Ovary (tissue), 9 donors: ENCODE data around the gene ADCY9. TPM values are rescaled to one million over a fixed set of nuclear protein-coding genes. Genes with fewer than 3 reads are reported as not detected.

Experiments used
- DNase-seq, 5 donors: peaks; one replicate each; pipeline ENCODE4 v3.0.0-alpha.2; 2019 to 2020
- H3K27ac ChIP-seq, 2 donors: fragments of 200-600 bp; one replicate each; pipeline versions ENCODE4 v1.5.1 to v1.8.0; 2019 to 2022
- H3K27me3 ChIP-seq: fragments of 200-600 bp; one replicate; pipeline ENCODE4 v1.8.0; 2022
- H3K36me3 ChIP-seq: fragments of 200-600 bp; sonication (generic); one replicate; pipeline ENCODE4 v1.5.1; 2019
- H3K4me1 ChIP-seq: one replicate; pipeline ENCODE4 v1.8.1; 2013; ENCODE audit warnings: mild to moderate bottlenecking, moderate library complexity; ENCODE audit not compliant: insufficient read depth
- H3K4me3 ChIP-seq: fragments of 200-600 bp; sonication (generic); one replicate; pipeline ENCODE4 v1.5.1; 2017
- H3K9me3 ChIP-seq, 2 donors: fragments of 200-600 bp in 1 of 2; sonication (generic) in 1 of 2; one replicate each; pipeline versions ENCODE4 v1.5.1 to v1.8.1; 2013 to 2019; ENCODE audit warnings: mild to moderate bottlenecking in 1 of 2, moderate library complexity in 1 of 2
- EP300 ChIP-seq: sonication (generic); formaldehyde crosslinking; IDR thresholded peaks from one replicate; pipeline ENCODE4 v1.6.1; 2017; ENCODE audit warnings: antibody characterized with exemption
- POLR2A ChIP-seq: fragments of 450-650 bp; IDR thresholded peaks from one replicate; pipeline ENCODE4 v1.6.1; 2017; ENCODE audit warnings: antibody characterized with exemption, mild to moderate bottlenecking, moderate library complexity
- WGBS, 3 donors: extraction: QIAGEN DNeasy Blood & Tissue Kit in 1 of 3; methylation state at CpG; one replicate each; pipeline versions ENCODE4 v1.1.5 to v1.1.7; 2013 to 2017; 5-methylcytosine and 5-hydroxymethylcytosine counted together
- intact Hi-C, 4 donors: fragments of 100-400 bp; cut with DNase I; formaldehyde crosslinking; loops; one replicate each; pipeline versions ENCODE4 v1.11.0 to v1.15.1; 2022 to 2023
- polyA plus RNA-seq, 2 donors: library from polyadenylated mRNA; stranded (reverse); fragments of 200-250 nt in 1 of 2; fragments of 350-450 nt in 1 of 2; fragmentation: Illumina TruSeq in 1 of 2; extraction: RNeasy Lipid Tissue Mini Kit (QIAGEN cat#74804) in 1 of 2; gene quantifications; one replicate each; pipeline ENCODE4 v1.2.3, GENCODE V29; 2013 to 2014
- total RNA-seq, 7 donors: library from RNA; depleted of rRNA in 2 of 7; stranded (reverse); fragments of >200 nt in 2 of 7; fragmentation: NEBNext Ultra II Directional in 3 of 7; extraction: Animal tissue kit (Norgen Biotek cat#: 25700) in 3 of 7; gene quantifications; one replicate each; pipeline versions ENCODE4 v1.1.0 to v1.2.4, GENCODE V29; 2016 to 2023
- TF ChIP-seq, protein P1 (sequence below), 3 donors: fragments of 450-650 bp in 2 of 3; fragments of 200-600 bp in 1 of 3; IDR thresholded peaks; one replicate each; pipeline versions ENCODE4 v1.5.1 to v1.8.0; 2016 to 2022; ENCODE audit warnings: antibody characterized with exemption in 3 of 3, mild to moderate bottlenecking in 1 of 3
- donor health status: DM: no; HTN: no; CAD: no; lungs with moderate emphysema.
- donor health status: DM: no; HTN: no; CAD: no.
- donor health status: Bipolar disorder and iron deficiency.
- donor health status: DM: yes; HTN: yes; CAD: no.
- donor health status: DM: no; HTN: no; CAD: no.
- donor health status: DM: yes; HTN: yes; CAD: no.

Gene ADCY9
- total and polyA plus RNA-seq, 9 donors: 10.7 to 31.3 (median 23.3) TPM

DNA sequence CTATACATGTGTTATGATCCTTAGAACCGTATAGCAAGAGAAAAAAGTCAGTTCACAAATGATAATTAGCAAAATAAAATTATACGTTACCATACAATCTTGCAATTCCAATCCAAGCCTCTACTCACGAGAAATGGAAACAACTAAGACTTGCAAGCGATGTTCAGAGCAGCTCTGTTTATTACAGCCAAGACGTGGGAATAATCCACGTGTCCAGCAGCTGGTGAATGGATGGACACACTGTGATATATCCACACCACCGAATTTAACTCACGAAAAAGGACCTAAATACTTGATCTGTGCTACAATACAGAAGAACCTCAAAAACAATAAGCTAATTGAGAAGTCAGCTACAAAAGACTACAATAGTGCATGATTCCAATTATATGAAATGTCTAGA lies 88.1 kb downstream of the ADCY9 start:
- no peak for DNase-seq
- Histone ChIP-seq H3K27me3 (no peaks in the 10 kb centered on the region), H3K9me3 (no peaks in the 10 kb centered on the region), H3K4me1 (no peaks in the 10 kb centered on the region), H3K4me3 (no peak overlapping the region), H3K36me3 (no peaks in the 10 kb centered on the region), H3K27ac (no peak overlapping the region)
- 94 to 97% (median 95%) methylated on average over 8 of the region's 8 CpGs for WGBS, 3 donors
- intact Hi-C loops: no loop called here
- TF ChIP-seq EP300: no peak
- TF ChIP-seq, protein P1, sequence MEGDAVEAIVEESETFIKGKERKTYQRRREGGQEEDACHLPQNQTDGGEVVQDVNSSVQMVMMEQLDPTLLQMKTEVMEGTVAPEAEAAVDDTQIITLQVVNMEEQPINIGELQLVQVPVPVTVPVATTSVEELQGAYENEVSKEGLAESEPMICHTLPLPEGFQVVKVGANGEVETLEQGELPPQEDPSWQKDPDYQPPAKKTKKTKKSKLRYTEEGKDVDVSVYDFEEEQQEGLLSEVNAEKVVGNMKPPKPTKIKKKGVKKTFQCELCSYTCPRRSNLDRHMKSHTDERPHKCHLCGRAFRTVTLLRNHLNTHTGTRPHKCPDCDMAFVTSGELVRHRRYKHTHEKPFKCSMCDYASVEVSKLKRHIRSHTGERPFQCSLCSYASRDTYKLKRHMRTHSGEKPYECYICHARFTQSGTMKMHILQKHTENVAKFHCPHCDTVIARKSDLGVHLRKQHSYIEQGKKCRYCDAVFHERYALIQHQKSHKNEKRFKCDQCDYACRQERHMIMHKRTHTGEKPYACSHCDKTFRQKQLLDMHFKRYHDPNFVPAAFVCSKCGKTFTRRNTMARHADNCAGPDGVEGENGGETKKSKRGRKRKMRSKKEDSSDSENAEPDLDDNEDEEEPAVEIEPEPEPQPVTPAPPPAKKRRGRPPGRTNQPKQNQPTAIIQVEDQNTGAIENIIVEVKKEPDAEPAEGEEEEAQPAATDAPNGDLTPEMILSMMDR (IDR thresholded peaks at IDR 0.05): no peak

DNA sequence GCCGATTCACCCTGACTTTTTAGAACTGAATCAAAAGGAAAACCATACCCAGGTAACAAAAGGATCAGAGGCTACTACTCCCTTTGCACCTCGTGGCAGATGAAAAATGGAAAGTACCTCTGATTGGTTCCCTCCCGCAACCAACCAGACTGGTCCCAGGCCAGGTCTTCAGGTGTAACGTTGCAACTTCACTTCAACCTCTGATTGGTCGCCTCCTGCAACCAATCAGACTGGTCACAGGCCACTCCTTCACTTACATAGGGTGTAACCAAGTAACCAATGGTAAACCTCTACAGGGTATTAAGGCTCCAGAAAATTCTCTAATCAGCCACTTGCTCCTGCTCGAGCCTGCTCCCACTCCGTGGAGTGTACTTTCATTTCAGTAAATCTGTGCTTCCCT lies 89.4 kb downstream of the ADCY9 start:
- WGBS, 3 donors: 95 to 97% (median 96%) methylated on average over 7 of the region's 7 CpGs
- Histone ChIP-seq H3K36me3 (no peaks in the 10 kb centered on the region), H3K4me1 (no peaks in the 10 kb centered on the region), H3K27ac (no peak overlapping the region), H3K27me3 (no peaks in the 10 kb centered on the region), H3K4me3 (no peak overlapping the region), H3K9me3 (no peaks in the 10 kb centered on the region)
- DNase-seq: no peak
- intact Hi-C loops: no loop called here
- no peak for TF ChIP-seq POLR2A
- no peak for TF ChIP-seq EP300
- TF ChIP-seq, protein P1 (IDR thresholded peaks at IDR 0.05): no peak

DNA sequence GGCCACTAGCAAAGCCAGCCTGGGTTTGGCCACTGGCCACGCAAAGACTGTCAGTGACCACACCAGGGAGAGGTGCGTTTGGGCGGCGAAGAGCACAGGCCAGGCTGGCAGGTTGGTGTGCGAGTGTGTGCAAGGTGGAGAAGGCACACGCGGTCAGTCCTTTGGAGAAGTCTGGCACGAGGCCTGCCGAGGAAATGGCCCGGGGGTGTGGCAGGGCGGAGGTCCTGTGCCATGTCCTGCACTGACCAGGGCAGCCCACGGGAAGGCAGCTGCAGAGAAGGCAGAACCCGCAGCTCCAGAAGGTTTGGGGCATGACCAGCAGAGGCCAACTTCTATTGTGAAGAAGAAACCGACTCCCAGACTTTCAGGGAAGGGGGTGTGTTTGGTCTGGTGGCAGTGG lies 90.8 kb downstream of the ADCY9 start:
- H3K36me3 ChIP-seq: no peaks in the 10 kb centered on the region
- intact Hi-C loops: no loop called here
- no peaks in the 10 kb centered on the region for H3K4me1 ChIP-seq
- no peaks in the 10 kb centered on the region for H3K27me3 ChIP-seq
- TF ChIP-seq EP300: no peak
- TF ChIP-seq, protein P1 (IDR thresholded peaks at IDR 0.05): no peak
- no peak for TF ChIP-seq POLR2A
- H3K27ac ChIP-seq: no peak overlapping the region
- no peak overlapping the region for H3K4me3 ChIP-seq
- DNase-seq: no peak
- WGBS, 3 donors: 87 to 92% (median 90%) methylated on average over 14 of the region's 14 CpGs
- H3K9me3 ChIP-seq: no peaks in the 10 kb centered on the region

DNA sequence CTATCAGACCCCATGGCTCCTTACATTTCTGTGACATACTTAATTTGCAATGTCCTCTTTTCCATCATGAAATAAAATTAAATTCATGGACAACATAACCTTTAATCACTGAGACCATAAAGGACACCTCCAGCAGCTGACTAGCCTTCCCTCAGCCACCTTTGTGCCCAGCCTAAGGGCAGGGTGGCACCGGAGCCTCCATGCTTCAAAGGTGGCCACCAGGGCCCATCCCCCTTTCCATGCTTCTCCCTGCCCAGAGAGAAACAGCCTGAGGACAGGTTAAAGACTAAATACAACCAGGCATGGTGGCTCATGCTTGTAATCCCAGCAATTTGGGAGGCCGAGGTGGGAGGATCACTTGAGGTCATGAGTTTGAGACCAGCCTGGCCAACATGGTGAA lies 94.3 kb downstream of the ADCY9 start:
- no peak for DNase-seq
- Histone ChIP-seq H3K4me3 (no peak overlapping the region), H3K4me1 (peaks cover 8% of the 10 kb centered on the region), H3K9me3 (no peaks in the 10 kb centered on the region), H3K27me3 (no peaks in the 10 kb centered on the region), H3K27ac (no peak overlapping the region), H3K36me3 (no peaks in the 10 kb centered on the region)
- intact Hi-C loops: no loop called here
- TF ChIP-seq POLR2A (no peak), EP300 (no peak)
- TF ChIP-seq, protein P1 (IDR thresholded peaks at IDR 0.05): no peak
- 90 to 100% (median 94%) methylated on average over 2 of the region's 2 CpGs for WGBS, 3 donors
